HEK293 (cell line): ENCODE measurements around the gene GPRASP2.

ENCODE experiments used
- CTCF ChIA-PET: fragments of 350-600 bp; formaldehyde crosslinking; extraction: SDS; loops from one replicate; lab custom pipeline; 2021; ENCODE audit warnings: antibody characterized with exemption; lab: Yijun Ruan, JAX
- POLR2A ChIA-PET: fragments of 300-600 bp; formaldehyde crosslinking; extraction: SDS; loops from one replicate; lab custom pipeline; 2020; ENCODE audit warnings: antibody characterized with exemption, inconsistent platforms; lab: Yijun Ruan, JAX
- H3K27ac ChIP-seq: fragments of 200-500 bp; sonication (Bioruptor generic); 2 replicates; pipeline ENCODE4 v1.5.1; 2014; ENCODE audit warnings: low read depth, low read length, control low read depth, inconsistent platforms; ENCODE audit errors: extremely low read depth
- H3K36me3 ChIP-seq, 2 experiments: fragments of 200-500 bp in 1 of 2; sonication (Bioruptor generic) in 1 of 2; 1 replicate in 1 of 2; 2 replicates in 1 of 2; pipeline ENCODE4 v1.5.1; 2014 to 2017; ENCODE audit warnings: inconsistent platforms in 2 of 2, low read length in 2 of 2; ENCODE audit not compliant: control insufficient read depth in 2 of 2, insufficient read depth in 1 of 2
- H3K4me1 ChIP-seq: fragments of 200-500 bp; sonication (Bioruptor generic); 2 replicates; pipeline ENCODE4 v1.5.1; 2014; ENCODE audit warnings: mild to moderate bottlenecking, low read length, inconsistent platforms; ENCODE audit not compliant: control insufficient read depth, insufficient read depth
- H3K4me3 ChIP-seq: 2 replicates; pipeline ENCODE4 v1.5.1; 2011; ENCODE audit warnings: low read depth, mild to moderate bottlenecking, control low read depth, low read length, moderate library complexity
- H3K9me3 ChIP-seq: fragments of 200-500 bp; sonication (Bioruptor generic); 2 replicates; pipeline ENCODE4 v1.5.1; 2014; ENCODE audit warnings: low read depth, low read length, inconsistent platforms; ENCODE audit not compliant: control insufficient read depth, insufficient read depth
- GLIS1 ChIP-seq: fragments of 450-650 bp; formaldehyde crosslinking; IDR thresholded peaks from 2 replicates; pipeline ENCODE4 v1.5.1; 2016; ENCODE audit warnings: missing biosample characterization, missing genetic modification characterization
- KLF1 ChIP-seq: fragments of 450-650 bp; formaldehyde crosslinking; IDR thresholded peaks from 2 replicates; pipeline ENCODE4 v1.5.1; 2016; ENCODE audit warnings: missing biosample characterization, missing genetic modification characterization
- KLF9 ChIP-seq: fragments of 450-650 bp; formaldehyde crosslinking; IDR thresholded peaks from 2 replicates; pipeline ENCODE4 v1.5.1; 2016; ENCODE audit warnings: missing biosample characterization, missing genetic modification characterization, low read depth
- OSR2 ChIP-seq: fragments of 450-650 bp; formaldehyde crosslinking; IDR thresholded peaks from 2 replicates; pipeline ENCODE4 v1.5.1; 2016; ENCODE audit warnings: missing biosample characterization, missing genetic modification characterization
- PRDM1 ChIP-seq: fragments of 450-650 bp; formaldehyde crosslinking; IDR thresholded peaks from 2 replicates; pipeline ENCODE4; 2016; ENCODE audit warnings: missing biosample characterization, missing genetic modification characterization
- RBAK ChIP-seq: fragments of 450-650 bp; formaldehyde crosslinking; IDR thresholded peaks from 2 replicates; pipeline ENCODE4 v1.5.1; 2016; ENCODE audit warnings: missing biosample characterization, missing genetic modification characterization
- REPIN1 ChIP-seq: fragments of 450-650 bp; formaldehyde crosslinking; IDR thresholded peaks from 2 replicates; pipeline ENCODE4 v1.5.1; 2017; ENCODE audit warnings: missing biosample characterization, missing genetic modification characterization, low read depth
- TRIM28 ChIP-seq: IDR thresholded peaks from 2 replicates; pipeline ENCODE4 v1.6.1; 2011; ENCODE audit warnings: low read length, control low read depth, borderline replicate concordance
- WT1 ChIP-seq: fragments of 450-650 bp; formaldehyde crosslinking; IDR thresholded peaks from 2 replicates; pipeline ENCODE4 v1.5.1; 2016; ENCODE audit warnings: missing biosample characterization, missing genetic modification characterization
- YY1 ChIP-seq: fragments of 450-650 bp; formaldehyde crosslinking; IDR thresholded peaks from 2 replicates; pipeline ENCODE4 v1.5.1; 2018; ENCODE audit warnings: missing biosample characterization, missing genetic modification characterization
- ZIC2 ChIP-seq: fragments of 450-650 bp; formaldehyde crosslinking; IDR thresholded peaks from 2 replicates; pipeline ENCODE4 v1.5.1; 2016; ENCODE audit warnings: missing biosample characterization, missing genetic modification characterization
- ZNF155 ChIP-seq: fragments of 450-650 bp; formaldehyde crosslinking; IDR thresholded peaks from 2 replicates; pipeline ENCODE4 v1.5.1; 2016; ENCODE audit warnings: missing biosample characterization, missing genetic modification characterization
- ZNF23 ChIP-seq: fragments of 450-650 bp; formaldehyde crosslinking; IDR thresholded peaks from 2 replicates; pipeline ENCODE4 v1.5.1; 2016; ENCODE audit warnings: missing biosample characterization, missing genetic modification characterization, borderline replicate concordance
- ZNF654 ChIP-seq: fragments of 450-650 bp; formaldehyde crosslinking; IDR thresholded peaks from 2 replicates; pipeline ENCODE4 v1.5.1; 2016; ENCODE audit warnings: low read depth, missing biosample characterization, missing genetic modification characterization
- ZNF707 ChIP-seq: fragments of 450-650 bp; formaldehyde crosslinking; IDR thresholded peaks from 2 replicates; pipeline ENCODE4 v1.5.1; 2016; ENCODE audit warnings: missing biosample characterization, missing genetic modification characterization
- ZNF747 ChIP-seq: fragments of 450-650 bp; formaldehyde crosslinking; IDR thresholded peaks from 2 replicates; pipeline ENCODE4 v1.5.1; 2016; ENCODE audit warnings: missing biosample characterization, missing genetic modification characterization
- TF ChIP-seq, protein P1 (sequence below): fragments of 450-650 bp; formaldehyde crosslinking; IDR thresholded peaks from 2 replicates; pipeline ENCODE4; 2016; ENCODE audit warnings: missing biosample characterization, missing genetic modification characterization
- TF ChIP-seq, protein P2 (sequence below): fragments of 450-650 bp; formaldehyde crosslinking; IDR thresholded peaks from 2 replicates; pipeline ENCODE4 v1.5.1; 2017; ENCODE audit warnings: missing biosample characterization, missing genetic modification characterization
- TF ChIP-seq, protein P3 (sequence below): fragments of 450-650 bp; formaldehyde crosslinking; IDR thresholded peaks from 2 replicates; pipeline ENCODE4 v1.5.1; 2016; ENCODE audit warnings: missing biosample characterization, missing genetic modification characterization
- TF ChIP-seq, protein P4 (sequence below): fragments of 450-650 bp; formaldehyde crosslinking; IDR thresholded peaks from 2 replicates; pipeline ENCODE4 v1.5.1; 2016; ENCODE audit warnings: missing biosample characterization, missing genetic modification characterization
- TF ChIP-seq, protein P5 (sequence below): fragments of 450-650 bp; formaldehyde crosslinking; IDR thresholded peaks from 2 replicates; pipeline ENCODE4 v1.5.1; 2016; ENCODE audit warnings: missing biosample characterization, missing genetic modification characterization
- TF ChIP-seq, protein P6 (sequence below): fragments of 450-650 bp; formaldehyde crosslinking; IDR thresholded peaks from 2 replicates; pipeline ENCODE4 v1.5.1; 2016; ENCODE audit warnings: missing biosample characterization, missing genetic modification characterization
- TF ChIP-seq, protein P7 (sequence below): sonication (generic); formaldehyde crosslinking; IDR thresholded peaks from 2 replicates; pipeline ENCODE4 v1.8.1; 2022; ENCODE audit warnings: mild to moderate bottlenecking, moderate library complexity, missing genetic modification reagents

GPRASP2 gene

DNA sequence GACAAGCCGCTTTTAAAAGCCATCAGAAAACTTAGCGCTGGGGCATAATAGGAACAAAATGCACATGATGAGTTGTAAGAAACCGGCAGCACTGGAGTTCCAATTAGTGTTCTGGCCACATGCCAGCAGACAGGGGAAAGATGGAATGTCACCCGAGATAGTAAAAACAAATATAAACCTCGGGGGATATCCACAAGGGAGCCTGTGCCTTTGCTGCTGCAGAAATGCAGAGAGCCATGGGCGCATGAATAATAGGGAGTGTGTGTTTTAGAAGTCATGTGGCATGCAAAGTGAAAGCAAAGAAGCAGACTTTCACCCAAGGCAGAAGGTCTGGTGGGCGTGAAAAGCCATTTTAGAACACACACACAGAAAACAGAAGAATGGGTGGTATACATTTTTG is 27.4 kb downstream of the GPRASP2 start:
- POLR2A ChIA-PET, result no interaction called here

DNA sequence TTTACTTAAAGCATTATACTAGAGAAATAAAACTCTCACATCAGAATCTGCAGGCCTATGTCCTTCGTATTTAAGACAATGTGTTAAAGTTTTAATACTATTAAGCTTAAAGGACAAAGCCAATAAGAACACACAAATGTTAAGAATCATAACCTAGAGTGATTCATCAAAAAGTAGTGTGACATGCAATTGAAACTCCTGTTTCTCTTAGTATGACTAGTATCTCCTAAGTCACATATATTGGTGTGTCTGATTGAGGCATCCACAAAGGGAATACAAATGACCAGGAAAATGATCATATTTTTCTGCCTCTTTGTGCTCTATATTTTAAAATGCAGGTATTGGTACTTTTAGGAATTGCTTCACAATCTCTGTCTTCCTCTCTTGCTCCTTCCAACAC is 32.1 kb downstream of the GPRASP2 start:
- CTCF ChIA-PET, result interaction anchor here (0.6 kb wide), 1 partner anchor 490 kb away, joined by 3 read pairs; no protein-coding TSS in a partner anchor

More for the DNA sequence above, 27.4 kb downstream of the GPRASP2 start:
- CTCF ChIA-PET, result no interaction called here
- 0 out of 2 replicates have a peak, but pooled peaks have one; percentile 35 for TF ChIP-seq GLIS1 (tag by site-specific recombination)
- 0 out of 2 replicates have a peak, but pooled peaks have one; percentile 20 for TF ChIP-seq ZIC2 (tag by site-specific recombination)
- no peak for TF ChIP-seq PRDM1 (tag by site-specific recombination)
- TF ChIP-seq WT1 (tag by site-specific recombination), result no peak
- TF ChIP-seq, protein P1, sequence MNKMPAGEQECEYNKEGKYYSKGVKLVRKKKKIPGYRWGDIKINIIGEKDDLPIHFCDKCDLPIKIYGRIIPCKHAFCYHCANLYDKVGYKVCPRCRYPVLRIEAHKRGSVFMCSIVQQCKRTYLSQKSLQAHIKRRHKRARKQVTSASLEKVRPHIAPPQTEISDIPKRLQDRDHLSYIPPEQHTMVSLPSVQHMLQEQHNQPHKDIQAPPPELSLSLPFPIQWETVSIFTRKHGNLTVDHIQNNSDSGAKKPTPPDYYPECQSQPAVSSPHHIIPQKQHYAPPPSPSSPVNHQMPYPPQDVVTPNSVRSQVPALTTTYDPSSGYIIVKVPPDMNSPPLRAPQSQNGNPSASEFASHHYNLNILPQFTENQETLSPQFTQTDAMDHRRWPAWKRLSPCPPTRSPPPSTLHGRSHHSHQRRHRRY, result no peak
- TF ChIP-seq, protein P2, sequence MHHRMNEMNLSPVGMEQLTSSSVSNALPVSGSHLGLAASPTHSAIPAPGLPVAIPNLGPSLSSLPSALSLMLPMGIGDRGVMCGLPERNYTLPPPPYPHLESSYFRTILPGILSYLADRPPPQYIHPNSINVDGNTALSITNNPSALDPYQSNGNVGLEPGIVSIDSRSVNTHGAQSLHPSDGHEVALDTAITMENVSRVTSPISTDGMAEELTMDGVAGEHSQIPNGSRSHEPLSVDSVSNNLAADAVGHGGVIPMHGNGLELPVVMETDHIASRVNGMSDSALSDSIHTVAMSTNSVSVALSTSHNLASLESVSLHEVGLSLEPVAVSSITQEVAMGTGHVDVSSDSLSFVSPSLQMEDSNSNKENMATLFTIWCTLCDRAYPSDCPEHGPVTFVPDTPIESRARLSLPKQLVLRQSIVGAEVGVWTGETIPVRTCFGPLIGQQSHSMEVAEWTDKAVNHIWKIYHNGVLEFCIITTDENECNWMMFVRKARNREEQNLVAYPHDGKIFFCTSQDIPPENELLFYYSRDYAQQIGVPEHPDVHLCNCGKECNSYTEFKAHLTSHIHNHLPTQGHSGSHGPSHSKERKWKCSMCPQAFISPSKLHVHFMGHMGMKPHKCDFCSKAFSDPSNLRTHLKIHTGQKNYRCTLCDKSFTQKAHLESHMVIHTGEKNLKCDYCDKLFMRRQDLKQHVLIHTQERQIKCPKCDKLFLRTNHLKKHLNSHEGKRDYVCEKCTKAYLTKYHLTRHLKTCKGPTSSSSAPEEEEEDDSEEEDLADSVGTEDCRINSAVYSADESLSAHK (tag by site-specific recombination), result no peak
- TF ChIP-seq, protein P3, sequence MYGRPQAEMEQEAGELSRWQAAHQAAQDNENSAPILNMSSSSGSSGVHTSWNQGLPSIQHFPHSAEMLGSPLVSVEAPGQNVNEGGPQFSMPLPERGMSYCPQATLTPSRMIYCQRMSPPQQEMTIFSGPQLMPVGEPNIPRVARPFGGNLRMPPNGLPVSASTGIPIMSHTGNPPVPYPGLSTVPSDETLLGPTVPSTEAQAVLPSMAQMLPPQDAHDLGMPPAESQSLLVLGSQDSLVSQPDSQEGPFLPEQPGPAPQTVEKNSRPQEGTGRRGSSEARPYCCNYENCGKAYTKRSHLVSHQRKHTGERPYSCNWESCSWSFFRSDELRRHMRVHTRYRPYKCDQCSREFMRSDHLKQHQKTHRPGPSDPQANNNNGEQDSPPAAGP (tag by site-specific recombination), result no peak
- TF ChIP-seq ZNF707 (tag by site-specific recombination), result no peak
- peak; percentile 49; the same call in 1 of the 2 replicates for TF ChIP-seq TRIM28
- TF ChIP-seq REPIN1 (tag by site-specific recombination), result no peak
- peak; percentile 25; the same call in 1 of the 2 replicates for TF ChIP-seq OSR2 (tag by site-specific recombination)
- peak overlapping the region; percentile 19 for H3K27ac ChIP-seq
- H3K9me3 ChIP-seq, result no peaks in the 10 kb centered on the region
- no peaks in the 10 kb centered on the region for H3K36me3 ChIP-seq
- H3K4me3 ChIP-seq, result no peak overlapping the region
- peaks cover 8% of the 10 kb centered on the region; the same call in 1 of the 2 replicates for H3K4me1 ChIP-seq

DNA sequence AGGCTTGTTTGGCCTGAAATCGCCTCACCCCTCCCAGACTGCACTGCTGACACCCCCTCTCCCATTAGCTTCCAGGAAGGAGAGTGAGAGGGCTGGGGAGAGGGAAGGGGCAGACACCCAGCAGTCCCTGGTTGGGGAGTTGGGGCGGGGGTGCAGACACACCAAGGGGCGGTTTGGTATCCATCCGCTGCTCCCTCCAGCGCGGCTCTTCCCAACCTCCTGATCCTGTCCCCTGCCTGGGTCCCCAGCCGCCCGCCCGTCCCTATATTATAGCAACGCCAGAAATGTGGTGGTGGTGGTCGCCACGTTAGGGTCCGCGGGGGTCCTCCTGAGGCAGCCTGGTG is 33.2 kb downstream of the GPRASP2 start:
- H3K4me1 ChIP-seq, result no peaks in the 10 kb centered on the region
- H3K27ac ChIP-seq, result no peak overlapping the region
- no peaks in the 10 kb centered on the region for H3K9me3 ChIP-seq
- ChIA-PET POLR2A (no interaction called here), CTCF (no interaction called here)
- peaks cover 0 to 7% of the 10 kb centered on the region in 2 experiments; a peak in 1 of 3 replicates for H3K36me3 ChIP-seq
- no peak overlapping the region for H3K4me3 ChIP-seq
- TF ChIP-seq ZNF155, result no peak
- TF ChIP-seq ZNF747 (tag by site-specific recombination), result no peak
- TF ChIP-seq KLF1 (tag by site-specific recombination), result no peak
- TF ChIP-seq KLF9, result no peak
- TF ChIP-seq, protein P4, sequence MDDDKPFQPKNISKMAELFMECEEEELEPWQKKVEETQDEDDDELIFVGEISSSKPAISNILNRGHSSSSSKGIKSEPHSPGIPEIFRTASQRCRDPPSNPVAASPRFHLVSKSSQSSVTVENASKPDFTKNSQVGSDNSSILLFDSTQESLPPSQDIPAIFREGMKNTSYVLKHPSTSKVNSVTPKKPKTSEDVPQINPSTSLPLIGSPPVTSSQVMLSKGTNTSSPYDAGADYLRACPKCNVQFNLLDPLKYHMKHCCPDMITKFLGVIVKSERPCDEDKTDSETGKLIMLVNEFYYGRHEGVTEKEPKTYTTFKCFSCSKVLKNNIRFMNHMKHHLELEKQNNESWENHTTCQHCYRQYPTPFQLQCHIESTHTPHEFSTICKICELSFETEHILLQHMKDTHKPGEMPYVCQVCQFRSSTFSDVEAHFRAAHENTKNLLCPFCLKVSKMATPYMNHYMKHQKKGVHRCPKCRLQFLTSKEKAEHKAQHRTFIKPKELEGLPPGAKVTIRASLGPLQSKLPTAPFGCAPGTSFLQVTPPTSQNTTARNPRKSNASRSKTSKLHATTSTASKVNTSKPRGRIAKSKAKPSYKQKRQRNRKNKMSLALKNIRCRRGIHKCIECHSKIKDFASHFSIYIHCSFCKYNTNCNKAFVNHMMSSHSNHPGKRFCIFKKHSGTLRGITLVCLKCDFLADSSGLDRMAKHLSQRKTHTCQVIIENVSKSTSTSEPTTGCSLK, result no peak
- TF ChIP-seq, protein P5, sequence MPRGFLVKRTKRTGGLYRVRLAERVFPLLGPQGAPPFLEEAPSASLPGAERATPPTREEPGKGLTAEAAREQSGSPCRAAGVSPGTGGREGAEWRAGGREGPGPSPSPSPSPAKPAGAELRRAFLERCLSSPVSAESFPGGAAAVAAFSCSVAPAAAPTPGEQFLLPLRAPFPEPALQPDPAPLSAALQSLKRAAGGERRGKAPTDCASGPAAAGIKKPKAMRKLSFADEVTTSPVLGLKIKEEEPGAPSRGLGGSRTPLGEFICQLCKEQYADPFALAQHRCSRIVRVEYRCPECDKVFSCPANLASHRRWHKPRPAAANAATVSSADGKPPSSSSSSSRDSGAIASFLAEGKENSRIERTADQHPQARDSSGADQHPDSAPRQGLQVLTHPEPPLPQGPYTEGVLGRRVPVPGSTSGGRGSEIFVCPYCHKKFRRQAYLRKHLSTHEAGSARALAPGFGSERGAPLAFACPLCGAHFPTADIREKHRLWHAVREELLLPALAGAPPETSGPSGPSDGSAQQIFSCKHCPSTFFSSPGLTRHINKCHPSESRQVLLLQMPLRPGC (tag by site-specific recombination), result no peak
- TF ChIP-seq, protein P6, sequence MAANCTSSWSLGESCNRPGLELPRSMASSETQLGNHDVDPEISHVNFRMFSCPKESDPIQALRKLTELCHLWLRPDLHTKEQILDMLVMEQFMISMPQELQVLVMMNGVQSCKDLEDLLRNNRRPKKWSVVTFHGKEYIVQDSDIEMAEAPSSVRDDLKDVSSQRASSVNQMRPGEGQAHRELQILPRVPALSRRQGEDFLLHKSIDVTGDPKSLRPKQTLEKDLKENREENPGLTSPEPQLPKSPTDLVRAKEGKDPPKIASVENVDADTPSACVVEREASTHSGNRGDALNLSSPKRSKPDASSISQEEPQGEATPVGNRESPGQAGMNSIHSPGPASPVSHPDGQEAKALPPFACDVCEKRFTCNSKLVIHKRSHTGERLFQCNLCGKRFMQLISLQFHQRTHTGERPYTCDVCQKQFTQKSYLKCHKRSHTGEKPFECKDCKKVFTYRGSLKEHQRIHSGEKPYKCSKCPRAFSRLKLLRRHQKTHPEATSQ (tag by site-specific recombination), result no peak
- TF ChIP-seq, protein P7, sequence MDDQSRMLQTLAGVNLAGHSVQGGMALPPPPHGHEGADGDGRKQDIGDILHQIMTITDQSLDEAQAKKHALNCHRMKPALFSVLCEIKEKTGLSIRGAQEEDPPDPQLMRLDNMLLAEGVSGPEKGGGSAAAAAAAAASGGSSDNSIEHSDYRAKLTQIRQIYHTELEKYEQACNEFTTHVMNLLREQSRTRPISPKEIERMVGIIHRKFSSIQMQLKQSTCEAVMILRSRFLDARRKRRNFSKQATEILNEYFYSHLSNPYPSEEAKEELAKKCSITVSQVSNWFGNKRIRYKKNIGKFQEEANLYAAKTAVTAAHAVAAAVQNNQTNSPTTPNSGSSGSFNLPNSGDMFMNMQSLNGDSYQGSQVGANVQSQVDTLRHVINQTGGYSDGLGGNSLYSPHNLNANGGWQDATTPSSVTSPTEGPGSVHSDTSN (CRISPR knock-in tag), result no peak

More for the DNA sequence above, 32.1 kb downstream of the GPRASP2 start:
- H3K4me3 ChIP-seq, result no peak overlapping the region
- no peaks in the 10 kb centered on the region for H3K9me3 ChIP-seq
- POLR2A ChIA-PET, result no interaction called here
- H3K4me1 ChIP-seq, result peaks cover 6% of the 10 kb centered on the region; the same call in 1 of the 2 replicates
- peaks cover 0 to 7% of the 10 kb centered on the region in 2 experiments; a peak in 1 of 3 replicates for H3K36me3 ChIP-seq
- TF ChIP-seq ZNF23 (no peak), ZNF654 (tag by site-specific recombination) (no peak), RBAK (tag by site-specific recombination) (no peak), YY1 (tag by site-specific recombination) (no peak), PRDM1 (tag by site-specific recombination) (no peak)
- H3K27ac ChIP-seq, result no peak overlapping the region
